H1 (cell line): ENCODE data around the gene SEMA3A. TPM values are rescaled to one million over a fixed set of nuclear protein-coding genes. Genes with fewer than 3 reads are reported as not detected.

Experiments used
- CTCF ChIA-PET: fragments of 300-600 bp; sonication (Branson Sonifier 250); formaldehyde crosslinking; loops from one replicate; lab custom pipeline; 2021; ENCODE audit not compliant: partially characterized antibody; lab: Charles Lee
- POLR2A ChIA-PET: fragments of 300-600 bp; sonication (Branson Sonifier 250); formaldehyde crosslinking; loops from one replicate; lab custom pipeline; 2021; ENCODE audit warnings: inconsistent platforms; ENCODE audit not compliant: partially characterized antibody; lab: Charles Lee
- DNase-seq, 2 experiments: peaks; one replicate each; pipeline versions ENCODE4 v3.0.0 to v3.0.0-alpha.2; 2010 to 2022; ENCODE audit warnings: low spot score in 2 of 2, low read depth in 1 of 2, mixed read lengths in 1 of 2
- FAIRE-seq: peaks from 2 replicates; lab custom pipeline; 2011; peaks lifted over from hg19 to GRCh38; lab: Jason Lieb, UNC
- H2AFZ ChIP-seq: 2 replicates; pipeline ENCODE4 v1.8.1; 2012; ENCODE audit warnings: low read length, inconsistent platforms
- H2AK5ac ChIP-seq: 2 replicates; pipeline ENCODE4 v1.6.1; 2013; ENCODE audit warnings: low read depth, low read length
- H2BK120ac ChIP-seq: replicated peaks from 2 replicates; pipeline ENCODE3; 2013; ENCODE audit warnings: low read depth, low read length, inconsistent platforms
- H2BK12ac ChIP-seq: 2 replicates; pipeline ENCODE4 v1.6.1; 2013; ENCODE audit warnings: low read depth, low read length
- H2BK15ac ChIP-seq: 2 replicates; pipeline ENCODE4 v1.6.1; 2013; ENCODE audit warnings: low read length
- H2BK20ac ChIP-seq: 2 replicates; pipeline ENCODE4 v1.6.1; 2013; ENCODE audit warnings: low read length
- H2BK5ac ChIP-seq: 2 replicates; pipeline ENCODE4 v1.6.1; 2013; ENCODE audit warnings: low read depth, low read length
- H3K14ac ChIP-seq: 2 replicates; pipeline ENCODE4 v1.6.1; 2013; ENCODE audit warnings: inconsistent platforms; ENCODE audit not compliant: insufficient read length
- H3K18ac ChIP-seq: 2 replicates; pipeline ENCODE4 v1.6.1; 2013; ENCODE audit warnings: low read length; ENCODE audit errors: extremely low read depth
- H3K23ac ChIP-seq: 2 replicates; pipeline ENCODE4 v1.6.1; 2013; ENCODE audit warnings: inconsistent platforms; ENCODE audit not compliant: insufficient read length
- H3K23me2 ChIP-seq: 2 replicates; pipeline ENCODE4 v1.6.1; 2013; ENCODE audit warnings: low read depth, low read length
- H3K27ac ChIP-seq: 2 replicates; pipeline ENCODE4 v1.6.1; 2011; ENCODE audit warnings: low read depth, low read length, inconsistent platforms
- H3K27me3 ChIP-seq, 4 experiments: replicated peaks in 1 of 4; 1 replicate in 1 of 4; 2 replicates in 3 of 4; pipeline versions ENCODE4 v1.6.1 to v1.8.1; 2011 to 2013; ENCODE audit warnings: low read length in 3 of 4, mild to moderate bottlenecking in 3 of 4, inconsistent platforms in 2 of 4, mixed read lengths in 2 of 4, moderate library complexity in 1 of 4; ENCODE audit not compliant: control insufficient read depth in 3 of 4, insufficient read depth in 3 of 4; ENCODE audit errors: extremely low read depth in 1 of 4
- H3K36me3 ChIP-seq, 4 experiments: 2 replicates each; pipeline versions ENCODE4 v1.6.1 to v1.8.1; 2011 to 2013; ENCODE audit warnings: mild to moderate bottlenecking in 4 of 4, low read length in 3 of 4, moderate library complexity in 2 of 4, control low read depth in 1 of 4, inconsistent platforms in 1 of 4; ENCODE audit not compliant: insufficient read depth in 4 of 4, control insufficient read depth in 2 of 4
- H3K4ac ChIP-seq: replicated peaks from 2 replicates; pipeline ENCODE3; 2013; ENCODE audit warnings: low read length, low read depth, mixed read lengths, inconsistent platforms; ENCODE audit not compliant: insufficient read length
- H3K4me1 ChIP-seq, 4 experiments: replicated peaks in 1 of 4; 1 replicate in 1 of 4; 2 replicates in 3 of 4; pipeline versions ENCODE4 v1.6.1 to v1.8.1; 2011 to 2013; ENCODE audit warnings: low read length in 3 of 4, inconsistent platforms in 2 of 4, mixed read lengths in 1 of 4; ENCODE audit not compliant: insufficient read depth in 4 of 4, control insufficient read depth in 3 of 4
- H3K4me2 ChIP-seq, 2 experiments: 2 replicates each; pipeline versions ENCODE4 v1.6.1 to v1.8.1; 2011 to 2013; ENCODE audit warnings: low read depth in 2 of 2, low read length in 2 of 2, control low read depth in 1 of 2, inconsistent platforms in 1 of 2, mild to moderate bottlenecking in 1 of 2; ENCODE audit not compliant: insufficient read depth in 1 of 2
- H3K4me3 ChIP-seq, 4 experiments: fragments of 200-600, 300-600 bp in 1 of 4; sonication (generic), shearing (Covaris generic), sonication (Bioruptor Twin) in 1 of 4; 2 replicates each; pipeline versions ENCODE4 v1.5.1 to v1.8.1; 2011 to 2016; ENCODE audit warnings: low read length in 4 of 4, low read depth in 3 of 4, control low read depth in 2 of 4, inconsistent platforms in 2 of 4, mild to moderate bottlenecking in 2 of 4, mixed read lengths in 1 of 4, moderate library complexity in 1 of 4; ENCODE audit not compliant: insufficient read depth in 2 of 4; ENCODE audit errors: extremely low read depth in 1 of 4
- H3K56ac ChIP-seq: replicated peaks from 2 replicates; pipeline ENCODE3; 2013; ENCODE audit warnings: low read depth, mild to moderate bottlenecking, mixed read lengths, low read length, inconsistent platforms; ENCODE audit not compliant: insufficient read length
- H3K79me1 ChIP-seq: 2 replicates; pipeline ENCODE4 v1.6.1; 2013; ENCODE audit warnings: low read depth, low read length, control low read depth
- H3K79me2 ChIP-seq, 2 experiments: 2 replicates each; pipeline versions ENCODE4 v1.6.1 to v1.8.1; 2012 to 2013; ENCODE audit warnings: low read length in 2 of 2, mild to moderate bottlenecking in 2 of 2, inconsistent platforms in 1 of 2; ENCODE audit not compliant: insufficient read depth in 2 of 2, control insufficient read depth in 1 of 2
- H3K9ac ChIP-seq, 4 experiments: replicated peaks in 1 of 4; 1 replicate in 1 of 4; 2 replicates in 3 of 4; pipeline versions ENCODE4 v1.6.1 to v1.8.1; 2011 to 2013; ENCODE audit warnings: low read depth in 3 of 4, low read length in 3 of 4, control low read depth in 2 of 4, mild to moderate bottlenecking in 2 of 4, moderate library complexity in 2 of 4, inconsistent platforms in 1 of 4; ENCODE audit errors: extremely low read depth in 1 of 4
- H3K9me3 ChIP-seq, 2 experiments: 2 replicates each; pipeline versions ENCODE4 v1.6.1 to v1.8.1; 2012 to 2013; ENCODE audit warnings: mild to moderate bottlenecking in 2 of 2, moderate library complexity in 2 of 2, control low read depth in 1 of 2, inconsistent platforms in 1 of 2, low read depth in 1 of 2, low read length in 1 of 2, mixed read lengths in 1 of 2; ENCODE audit not compliant: insufficient read depth in 2 of 2
- H4K20me1 ChIP-seq, 2 experiments: replicated peaks in 1 of 2; 2 replicates each; pipeline versions ENCODE3 to v1.8.1; 2011 to 2013; ENCODE audit warnings: inconsistent platforms in 2 of 2, low read length in 2 of 2, mild to moderate bottlenecking in 1 of 2; ENCODE audit not compliant: insufficient read depth in 2 of 2, control insufficient read depth in 1 of 2
- H4K5ac ChIP-seq: 2 replicates; pipeline ENCODE4 v1.6.1; 2013; ENCODE audit warnings: low read length, low read depth, mixed read lengths, inconsistent platforms; ENCODE audit not compliant: insufficient read length
- H4K8ac ChIP-seq: 2 replicates; pipeline ENCODE4 v1.8.0; 2013; ENCODE audit warnings: mild to moderate bottlenecking, moderate library complexity, low read length, inconsistent platforms; ENCODE audit not compliant: insufficient read depth; ENCODE audit errors: extremely low read depth
- H4K91ac ChIP-seq: replicated peaks from 2 replicates; pipeline ENCODE3; 2013; ENCODE audit warnings: low read length, mixed read lengths, inconsistent platforms; ENCODE audit not compliant: insufficient read length
- ATF2 ChIP-seq: IDR thresholded peaks from 2 replicates; pipeline ENCODE4 v1.6.1; 2012; ENCODE audit warnings: low read length, inconsistent platforms
- CHD2 ChIP-seq: IDR thresholded peaks from 2 replicates; pipeline ENCODE4 v1.6.1; 2012; ENCODE audit warnings: low read length, improper control_type of control experiment
- CREB1 ChIP-seq: IDR thresholded peaks from 2 replicates; pipeline ENCODE4 v1.6.1; 2012; ENCODE audit warnings: inconsistent platforms
- TCF12 ChIP-seq: IDR thresholded peaks from 2 replicates; pipeline ENCODE4 v1.6.1; 2011; ENCODE audit warnings: low read depth, mild to moderate bottlenecking, low read length
- WGBS, 2 experiments: shearing (Covaris generic) in 1 of 2; methylation state at CpG; one replicate each; pipeline versions ENCODE4 v1.1.6 to v1.1.7; 2013 to 2015; ENCODE audit warnings: low lambda C conversion rate in 2 of 2, mixed read lengths in 2 of 2, inconsistent platforms in 1 of 2, low coverage in 1 of 2, missing lambda C conversion rate in 1 of 2; ENCODE audit not compliant: insufficient replicate concordance in 2 of 2, insufficient coverage in 1 of 2, insufficient read length in 1 of 2; ENCODE audit errors: extremely low coverage in 1 of 2, missing lambda C conversion rate in 1 of 2; 5-methylcytosine and 5-hydroxymethylcytosine counted together
- polyA plus RNA-seq, 7 experiments: library from polyadenylated mRNA; depleted of rRNA in 3 of 7; stranded (reverse) in 5 of 7; unstranded in 2 of 7; fragments of >200 nt in 5 of 7; fragments of 200-250 nt in 2 of 7; gene quantifications; 1 replicate in 5 of 7; 2 replicates in 1 of 7; 4 replicates in 1 of 7; pipeline versions ENCODE4 v1.2.1 to v1.2.3, GENCODE V29; 2011 to 2013; ENCODE audit warnings: missing spikeins in 2 of 7, mixed read lengths in 2 of 7
- total RNA-seq: library from RNA; stranded (reverse); fragmentation: NEBNext Ultra II Directional; extraction: Animal tissue kit (Norgen Biotek cat#: 25700); gene quantifications from 2 replicates; pipeline ENCODE4 v1.2.1, GENCODE V29; 2021

SEMA3A gene
- total and polyA plus RNA-seq, 2 of the 8 experiments (the other 6 are each of a cell fraction or from before 2014, with no cell fraction given) = 8.1 to 45.9 TPM

- H2BK15ac ChIP-seq = no peak overlapping the region
- no peaks in the 10 kb centered on the region for H4K20me1 ChIP-seq
- H2BK120ac ChIP-seq = no peak overlapping the region
- no peaks in the 10 kb centered on the region for H3K23me2 ChIP-seq
- no peaks in the 10 kb centered on the region for H3K4me1 ChIP-seq
- H3K4me2 ChIP-seq = no peak overlapping the region
- H3K23ac ChIP-seq = no peak overlapping the region
- no peaks in the 10 kb centered on the region for H3K79me1 ChIP-seq
- H3K27me3 ChIP-seq = no peaks in the 10 kb centered on the region
- H3K36me3 ChIP-seq = no peaks in the 10 kb centered on the region
- no peak overlapping the region for H2BK12ac ChIP-seq
- H4K91ac ChIP-seq = no peak overlapping the region
- H2AK5ac ChIP-seq = no peak overlapping the region
- no peak overlapping the region for H3K4ac ChIP-seq
- WGBS, 2 experiments = 94% methylated on average over 2 of the region's 2 CpGs; no CpG with 5 or more reads in 1 of the 2 experiments
- POLR2A ChIA-PET = no interaction called here
- H2BK20ac ChIP-seq = no peak overlapping the region
- H3K9me3 ChIP-seq = no peaks in the 10 kb centered on the region
- FAIRE-seq (no peak), DNase-seq (no peak)
- H3K4me3 ChIP-seq = no peak overlapping the region
- H3K9ac ChIP-seq = no peak overlapping the region
- H3K79me2 ChIP-seq = no peaks in the 10 kb centered on the region
- H4K5ac ChIP-seq = no peak overlapping the region
- H3K18ac ChIP-seq = no peak overlapping the region
- CTCF ChIA-PET = no interaction called here
- H3K14ac ChIP-seq = no peak overlapping the region
- H3K27ac ChIP-seq = no peak overlapping the region
- H3K56ac ChIP-seq = no peak overlapping the region
- no peak overlapping the region for H4K8ac ChIP-seq
- H2AFZ ChIP-seq = no peak overlapping the region
- no peak overlapping the region for H2BK5ac ChIP-seq
- TF ChIP-seq CREB1 = no peak
- TF ChIP-seq ATF2 = no peak
- TF ChIP-seq TCF12 = no peak
- TF ChIP-seq CHD2 = no peak
Observed at GRCh38 chr7:83952236-83952635, 242.4 kb downstream of the SEMA3A start.
